ENCODE results near the gene SPTBN2.
"Not testable (repeated sequence)": the region's sequence is repeated elsewhere in the genome, so short reads cannot be mapped to it uniquely, and the experiment has no call there.

SPTBN2 gene

GRCh38 chr11:66724167-66724566, 4.8 kb downstream of the SPTBN2 start:
- not testable (repeated sequence) for DNase-seq (ENCODE audit: low spot score)

- DNase-seq (ENCODE audit: low spot score), result no peak
These were observed 5.3 kb downstream of the SPTBN2 start for GRCh38 chr11:66723693-66724092.

DNA sequence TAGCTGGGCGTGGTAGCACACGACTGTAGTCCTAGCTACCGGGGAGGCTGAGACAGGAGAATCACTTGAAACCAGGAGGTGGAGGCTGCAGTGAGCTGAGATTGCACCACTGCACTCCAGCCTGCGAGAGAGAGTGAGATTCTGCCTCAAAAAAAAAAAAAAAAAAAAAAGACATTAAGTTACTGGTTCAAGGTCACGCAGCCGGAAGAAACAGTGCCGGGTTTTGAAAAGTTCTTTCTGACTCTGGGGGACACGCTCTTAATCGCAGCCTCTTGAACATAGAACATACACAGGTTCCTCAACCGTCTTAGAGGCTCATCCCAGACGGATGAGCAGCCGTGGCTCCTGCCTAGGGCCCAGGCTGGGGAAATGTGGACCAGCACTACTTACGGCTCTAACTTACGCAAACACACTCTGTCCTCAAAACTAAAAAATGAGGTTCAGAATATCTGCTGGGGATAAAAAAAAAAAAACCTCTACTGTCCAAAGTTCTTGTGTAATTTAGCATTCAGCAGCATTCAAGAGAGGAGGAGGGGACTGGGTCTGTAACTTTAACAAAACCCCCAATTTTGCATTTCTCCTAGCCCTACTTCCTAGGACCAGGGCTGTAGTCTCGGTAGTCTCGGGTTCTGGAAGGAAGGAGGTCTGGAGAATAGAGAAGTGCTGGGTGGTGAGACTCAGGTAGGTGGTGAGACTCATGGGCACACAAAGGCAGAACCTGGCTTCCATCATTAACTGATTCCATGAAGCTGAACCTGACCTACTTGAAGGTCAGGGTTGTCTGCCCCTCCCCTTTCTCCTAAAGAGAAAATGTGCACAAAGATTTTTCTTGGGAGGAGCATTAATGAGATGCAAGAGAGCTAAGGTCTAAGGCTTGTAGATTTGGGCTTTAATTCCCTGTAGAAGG, 6.0 kb downstream of the SPTBN2 start:
- no peak for DNase-seq (ENCODE audit: low spot score)

DNA sequence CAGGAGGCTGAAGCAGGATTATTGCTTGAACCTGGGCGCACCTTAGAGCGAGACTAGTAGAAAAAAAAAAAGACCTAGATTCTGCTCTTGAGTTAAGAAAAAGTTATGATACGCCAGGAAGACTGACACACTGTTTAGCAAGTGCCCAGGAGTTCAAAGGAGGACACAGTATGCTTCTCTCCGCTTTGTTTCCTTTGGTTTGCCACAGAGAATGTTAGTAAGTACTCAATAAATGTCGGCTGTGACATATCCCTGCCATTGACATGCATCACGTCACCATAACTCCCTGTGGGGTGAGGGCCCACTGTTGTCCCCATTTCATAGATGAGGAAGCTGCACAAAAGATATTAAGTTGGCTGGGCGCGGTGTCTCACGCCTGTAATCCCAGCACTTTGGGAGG, 7.1 kb downstream of the SPTBN2 start:
- no peak for DNase-seq (ENCODE audit: low spot score)

DNA sequence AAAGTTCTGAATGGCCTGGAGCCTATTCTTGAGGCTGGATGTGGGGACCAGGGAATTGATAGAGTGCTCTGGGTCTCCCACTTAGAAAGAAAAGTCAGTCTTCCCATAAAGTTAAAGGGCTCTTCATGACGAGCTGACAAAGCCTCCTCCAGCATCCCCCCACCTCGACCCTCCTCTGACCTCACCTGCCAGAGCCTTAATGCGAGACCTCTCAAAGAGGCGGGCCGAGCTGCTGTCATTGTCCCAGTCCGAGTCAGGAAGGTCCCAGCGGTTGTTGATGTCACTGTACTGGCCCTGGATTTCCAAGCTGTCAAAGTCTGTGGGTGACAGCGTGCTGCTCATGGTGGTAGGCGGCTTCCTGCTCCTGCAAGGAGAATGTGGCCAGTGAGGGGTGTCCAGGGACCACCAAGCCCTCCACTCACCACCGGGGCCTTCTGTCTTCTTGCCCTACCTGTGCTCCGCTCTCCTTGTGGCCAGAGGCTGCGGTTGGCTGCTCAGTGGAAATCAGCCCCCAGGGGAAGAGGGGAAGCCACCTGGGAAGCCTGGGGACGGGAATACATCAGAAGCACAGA, 8.0 kb downstream of the SPTBN2 start:
- DNase-seq (ENCODE audit: low spot score), result no peak

DNA sequence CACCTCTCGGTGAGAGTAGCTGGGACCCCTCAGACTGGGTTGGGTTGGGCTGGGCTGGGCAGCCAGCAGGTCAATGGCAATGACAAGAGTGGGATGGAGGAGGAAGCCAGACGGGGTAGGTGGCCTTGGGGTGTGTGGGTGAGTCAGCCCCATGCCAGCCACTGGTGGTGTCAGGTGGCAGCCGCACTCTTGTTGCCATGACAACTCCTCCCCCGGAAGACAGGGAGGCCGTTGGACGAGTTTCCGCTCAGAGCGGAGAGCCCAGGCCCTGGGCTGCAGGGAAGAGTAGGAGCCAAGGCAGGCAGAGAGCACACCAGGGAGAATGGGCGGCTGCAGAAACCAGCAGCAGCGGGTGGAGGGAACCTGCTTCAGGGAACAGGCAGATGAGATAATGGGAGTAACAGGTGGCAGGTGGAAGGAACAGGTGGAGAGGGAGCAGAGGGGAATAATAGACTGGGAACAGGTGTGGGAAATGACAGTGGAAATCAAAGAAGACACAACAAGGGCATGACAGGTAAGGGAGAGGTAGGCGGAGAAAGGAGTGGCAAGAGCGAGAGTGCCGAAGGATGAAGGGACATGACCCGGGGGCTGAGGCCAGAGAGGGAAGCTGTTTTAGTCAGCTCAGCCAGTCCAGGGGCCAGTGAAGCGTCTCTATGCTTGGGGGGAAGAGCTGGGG, 8.7 kb downstream of the SPTBN2 start:
- peak; percentile 25 for DNase-seq (ENCODE audit: low spot score)

GRCh38 chr11:66719111-66719872, 9.7 kb downstream of the SPTBN2 start:
- DNase-seq (ENCODE audit: low spot score), result no peak

GRCh38 chr11:66718320-66718971, 10.6 kb downstream of the SPTBN2 start:
- DNase-seq (ENCODE audit: low spot score), result no peak

DNA sequence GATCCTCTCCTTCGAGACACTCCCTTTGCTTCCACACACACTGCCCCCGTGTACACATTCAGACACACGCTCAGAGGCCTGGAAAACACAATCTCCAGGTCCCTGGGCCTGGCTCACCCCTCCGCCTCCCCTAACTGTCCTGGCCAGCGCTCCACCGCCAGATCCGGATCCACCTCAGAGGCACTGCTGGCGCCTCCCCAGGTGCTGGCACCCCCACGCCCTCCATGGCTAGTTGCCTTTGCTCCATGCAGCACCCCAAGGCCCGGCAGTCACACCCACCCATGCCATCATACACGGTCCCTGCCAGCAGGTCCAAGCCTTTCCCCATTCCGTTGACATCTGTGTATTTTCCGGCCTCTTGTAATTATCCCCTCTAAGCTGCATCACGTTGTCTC, 11.1 kb downstream of the SPTBN2 start:
- no peak for DNase-seq (ENCODE audit: low spot score)

DNA sequence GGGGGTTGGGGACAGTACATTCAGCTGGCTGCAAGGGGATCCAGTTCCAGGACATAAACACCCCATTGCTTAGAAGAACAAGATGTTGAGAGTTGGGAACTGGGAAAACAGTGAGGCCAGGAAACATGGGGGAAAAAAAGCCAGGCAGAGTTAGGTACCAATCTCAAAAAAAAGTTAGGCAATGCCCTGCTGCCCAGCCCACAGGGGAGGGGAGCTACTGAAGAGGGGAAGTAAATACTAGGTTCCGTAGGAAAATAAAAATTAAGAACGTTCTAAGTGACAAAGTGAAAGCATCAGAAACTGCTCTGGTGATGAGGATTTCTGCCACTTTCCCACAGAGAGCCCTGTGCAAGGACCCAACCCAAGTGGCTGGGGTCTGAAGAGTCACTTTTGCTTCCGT, 12.0 kb downstream of the SPTBN2 start:
- no peak for DNase-seq (ENCODE audit: low spot score)

- no peak for DNase-seq (ENCODE audit: low spot score)
These were observed 13.5 kb downstream of the SPTBN2 start for GRCh38 chr11:66715346-66716085.

DNA sequence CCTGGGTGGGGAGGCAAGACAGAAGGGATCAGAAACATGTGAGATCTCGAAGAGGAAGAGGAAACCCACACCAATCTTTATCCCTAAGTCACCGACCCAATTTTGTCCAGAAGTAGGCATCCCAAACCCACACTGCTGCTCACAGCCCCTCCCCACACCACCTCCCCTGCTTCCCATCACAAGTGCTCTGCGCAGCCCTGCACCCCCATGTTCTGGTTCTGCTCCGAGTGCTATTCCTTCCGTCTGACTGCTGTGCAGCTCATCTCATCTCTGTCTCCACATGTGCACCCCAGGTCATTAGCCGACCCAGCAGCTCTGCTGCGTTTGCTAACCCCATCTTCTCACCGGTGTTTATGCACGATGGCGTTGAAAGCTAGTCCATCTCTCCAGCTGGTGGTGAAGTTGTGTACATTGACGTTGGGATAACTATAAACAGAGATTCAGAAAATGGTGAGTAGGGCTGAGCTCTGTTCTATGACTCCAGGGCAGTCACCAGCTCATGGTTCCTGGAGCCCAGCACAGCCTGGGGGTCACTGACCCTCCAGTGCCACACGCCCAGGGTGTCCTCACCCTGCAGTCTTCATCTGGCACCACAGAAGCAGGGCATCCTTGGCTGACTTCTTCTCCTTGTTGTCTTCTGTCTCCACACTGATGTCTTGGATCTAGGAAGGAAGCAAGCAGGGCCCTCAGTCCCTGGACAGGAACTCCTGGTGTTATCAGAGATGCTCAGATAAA, 15.1 kb downstream of the SPTBN2 start:
- DNase-seq (ENCODE audit: low spot score), result no peak

DNA sequence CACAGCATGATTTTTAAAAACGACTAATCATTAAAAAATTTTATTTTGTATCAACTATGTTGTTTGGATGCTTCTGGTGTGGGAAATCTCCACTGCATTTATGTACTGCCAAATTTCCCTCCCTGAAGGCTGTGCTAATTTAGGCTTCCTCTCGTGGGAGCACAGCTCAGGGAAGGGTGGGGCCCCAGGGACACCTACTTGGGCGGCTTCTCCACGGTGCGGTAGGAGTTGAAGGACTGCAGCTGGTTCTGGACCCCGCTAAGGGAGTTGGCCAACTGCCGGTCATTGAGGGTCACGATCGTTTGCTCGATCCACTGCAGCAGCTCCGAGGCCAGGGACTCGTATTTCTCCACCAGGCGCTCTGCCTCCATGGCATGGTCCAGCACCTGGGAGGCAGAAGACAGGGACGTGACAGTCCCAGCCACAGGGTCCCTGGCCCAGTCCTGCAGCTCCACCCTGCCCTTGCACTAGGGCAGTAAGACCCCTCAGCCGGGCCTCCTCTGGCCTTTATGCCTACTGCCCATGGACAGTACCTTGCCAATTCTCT, 18.6 kb downstream of the SPTBN2 start:
- no peak for DNase-seq (ENCODE audit: low spot score)

- no peak for DNase-seq (ENCODE audit: low spot score)
These were observed 20.3 kb downstream of the SPTBN2 start for GRCh38 chr11:66708701-66709100.

GRCh38 chr11:66708094-66708493, 20.9 kb downstream of the SPTBN2 start:
- DNase-seq (ENCODE audit: low spot score), result no peak

DNA sequence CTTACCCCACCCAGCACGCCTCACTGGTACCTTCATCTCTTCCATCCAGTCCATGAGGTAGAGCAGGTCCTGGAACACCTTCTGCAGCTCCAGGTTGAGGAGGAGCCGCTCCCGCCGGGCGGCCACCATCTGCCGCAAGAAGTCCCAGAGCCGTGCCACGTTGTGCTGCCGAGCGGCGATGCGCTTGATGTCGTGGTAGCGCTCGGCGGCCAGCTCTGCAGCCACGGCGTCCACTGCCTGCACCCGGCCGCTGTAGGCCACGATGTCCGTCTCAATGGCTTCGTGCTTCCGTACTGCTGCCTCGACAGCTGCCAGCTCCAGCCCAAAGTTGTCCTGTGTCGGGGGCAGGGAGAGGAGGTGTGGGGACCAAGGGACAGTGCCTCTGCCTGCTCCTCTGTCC, 21.5 kb downstream of the SPTBN2 start:
- no peak for DNase-seq (ENCODE audit: low spot score)

DNA sequence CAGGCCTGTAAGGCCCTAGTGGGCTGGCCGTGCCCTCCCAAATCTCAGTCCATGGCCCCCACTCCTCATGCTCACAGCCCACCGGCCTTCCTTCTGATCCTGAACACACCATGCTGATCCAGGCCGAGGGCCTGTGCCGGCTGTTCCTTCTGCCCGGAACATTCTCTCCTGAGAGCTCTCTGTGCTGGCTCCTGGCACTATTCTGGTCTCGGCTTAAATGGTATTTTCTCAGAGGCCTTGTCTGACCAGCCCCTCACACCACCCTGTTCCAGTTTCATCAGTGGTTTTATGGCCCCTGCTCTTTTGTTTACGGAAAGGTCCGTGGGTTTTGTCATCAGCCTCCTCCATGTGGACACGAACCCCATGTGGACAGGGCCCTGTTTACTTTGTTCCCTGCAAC, 22.0 kb downstream of the SPTBN2 start:
- DNase-seq (ENCODE audit: low spot score), result no peak

DNA sequence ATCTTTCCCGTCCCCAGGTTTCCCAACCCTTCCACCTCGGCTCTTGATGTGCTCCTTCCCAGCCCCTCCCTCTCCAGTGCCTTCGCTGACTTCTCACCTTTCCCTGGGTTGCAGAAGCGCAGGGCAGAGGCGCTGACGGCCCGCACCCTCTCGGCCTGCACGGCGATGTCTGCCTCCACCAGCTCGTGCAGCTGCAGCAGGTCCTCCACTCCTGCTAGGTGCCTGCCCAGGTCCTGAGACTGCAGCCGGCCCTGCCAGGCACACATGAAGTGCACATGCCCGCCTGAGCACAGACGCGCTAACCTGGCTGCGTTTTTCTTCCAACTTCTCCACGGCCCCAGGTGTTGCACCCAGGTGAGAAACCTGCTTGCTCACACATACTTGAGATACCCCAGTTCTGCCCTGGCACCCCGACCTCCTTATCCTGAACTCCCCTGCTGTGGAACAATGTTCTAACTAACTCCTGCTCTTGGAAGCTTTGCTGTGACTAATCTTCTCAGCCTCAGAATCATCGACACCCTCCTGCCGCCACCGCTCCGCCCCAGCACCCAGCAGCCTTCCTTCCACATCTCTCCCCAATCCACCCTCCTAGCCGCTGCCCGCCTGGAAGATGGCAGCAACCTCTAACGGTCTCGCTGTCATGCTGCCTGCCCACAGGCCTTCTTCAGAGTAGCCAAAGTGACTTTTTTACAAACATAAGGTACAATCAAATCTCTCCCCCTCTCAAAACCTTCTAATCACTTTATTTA, 23.3 kb downstream of the SPTBN2 start:
- no peak for DNase-seq (ENCODE audit: low spot score)

DNA sequence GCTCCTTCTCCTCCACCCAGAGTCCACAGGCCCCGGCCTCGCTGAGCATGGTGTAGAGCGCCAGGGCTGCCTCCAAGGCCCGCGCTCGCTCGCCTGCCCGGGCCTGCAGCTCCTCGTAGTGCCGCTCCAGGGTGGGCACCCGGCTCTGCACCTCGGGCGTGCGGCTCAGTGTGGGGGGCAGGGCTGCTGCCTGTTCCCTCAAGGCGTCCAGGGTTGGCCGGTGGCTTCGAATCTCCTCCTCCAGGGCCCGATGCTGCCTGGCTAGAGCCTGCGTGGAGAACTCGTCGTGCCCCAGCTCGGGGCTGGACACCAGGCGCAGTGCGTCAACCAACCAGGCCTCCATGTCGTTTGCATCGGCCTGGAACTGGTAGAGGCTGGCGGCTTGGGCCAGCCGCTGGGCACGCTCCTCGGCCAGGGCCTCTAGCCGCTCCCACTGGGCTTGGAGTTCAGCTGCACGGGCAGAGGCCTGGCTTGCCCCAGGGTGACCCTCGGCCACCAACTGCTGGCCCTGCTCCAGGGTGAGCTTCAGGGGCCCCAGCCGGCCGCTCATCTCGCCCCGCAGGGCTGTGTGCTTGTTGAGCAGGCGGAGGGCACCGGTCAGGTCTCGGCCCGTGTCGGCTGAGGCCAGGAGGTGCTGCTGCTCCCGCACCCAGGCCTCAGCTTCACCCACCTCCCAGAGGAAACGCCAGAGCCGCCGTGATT, 24.2 kb downstream of the SPTBN2 start:
- no peak for DNase-seq (ENCODE audit: low spot score)

Data from AG08395 (cell line).